Adrenal gland (tissue), 12 donors: Measurements from ENCODE around the gene BCL2L1. TPM values are rescaled to one million over a fixed set of nuclear protein-coding genes. Genes with fewer than 3 reads are reported as not detected.

Source experiments
- DNase-seq, 7 donors: peaks; one replicate each; pipeline ENCODE4 v3.0.0-alpha.2; 2019 to 2020
- H3K27ac ChIP-seq, 5 donors: fragments of 200-600 bp; sonication (generic) in 4 of 5; 1 replicate in 3 of 5; 2 replicates in 2 of 5; pipeline versions ENCODE4 v1.5.1 to v1.8.0; 2016 to 2020; ENCODE audit warnings: mild to moderate bottlenecking in 1 of 5
- H3K27me3 ChIP-seq: fragments of 200-600 bp; 2 replicates; pipeline ENCODE4 v1.8.0; 2021
- H3K36me3 ChIP-seq, 2 donors: fragments of 200-600 bp; replicated peaks in 1 of 2; 1 replicate in 1 of 2; 2 replicates in 1 of 2; pipeline versions ENCODE4 v1.5.1 to v1.8.0; 2018 to 2022
- H3K4me1 ChIP-seq, 2 donors: fragments of 200-600 bp; replicated peaks in 1 of 2; 1 replicate in 1 of 2; 2 replicates in 1 of 2; pipeline versions ENCODE4 v1.5.1 to v1.8.0; 2018 to 2021
- H3K4me3 ChIP-seq, 4 donors: fragments of 200-600 bp; sonication (generic) in 3 of 4; one replicate each; pipeline ENCODE4 v1.5.1; 2016 to 2018
- H3K9me3 ChIP-seq, 3 donors: fragments of 200-600 bp; sonication (generic) in 1 of 3; replicated peaks in 1 of 3; 1 replicate in 2 of 3; 2 replicates in 1 of 3; pipeline versions ENCODE4 v1.5.1 to v1.8.0; 2016 to 2021
- CTCF ChIP-seq, 6 experiments: fragments of 450-650 bp in 4 of 6; fragments of 200-600 bp in 2 of 6; sonication (generic) in 1 of 6; IDR thresholded peaks; 1 replicate in 5 of 6; 2 replicates in 1 of 6; pipeline versions ENCODE4 v1.5.1 to v1.8.0; 2016 to 2021; ENCODE audit warnings: antibody characterized with exemption in 6 of 6, mild to moderate bottlenecking in 2 of 6, moderate library complexity in 1 of 6
- POLR2A ChIP-seq, 2 donors: fragments of 450-650 bp; IDR thresholded peaks; one replicate each; pipeline ENCODE4 v1.6.1; 2017; ENCODE audit warnings: antibody characterized with exemption in 2 of 2, mild to moderate bottlenecking in 2 of 2, moderate library complexity in 1 of 2
- WGBS, 4 donors: extraction: QIAGEN DNeasy Blood & Tissue Kit in 2 of 4; methylation state at CpG; one replicate each; pipeline versions ENCODE4 v1.1.5 to v1.1.7; 2013 to 2017; 5-methylcytosine and 5-hydroxymethylcytosine counted together
- intact Hi-C, 2 donors: fragments of 100-400 bp; cut with DNase I; formaldehyde crosslinking; loops; one replicate each; pipeline versions ENCODE4 v1.14.1 to v1.15.0; 2022 to 2023
- polyA plus RNA-seq, 3 donors: library from polyadenylated mRNA; stranded (reverse); fragments of 200-250 nt in 2 of 3; fragments of 350-450 nt in 1 of 3; fragmentation: Illumina TruSeq in 1 of 3; extraction: RNeasy Lipid Tissue Mini Kit (QIAGEN cat#74804) in 1 of 3; gene quantifications; one replicate each; pipeline ENCODE4 v1.2.3, GENCODE V29; 2013 to 2014
- total RNA-seq, 9 donors: library from RNA; depleted of rRNA in 4 of 9; stranded (reverse); fragments of >200 nt in 4 of 9; fragments of 120-200 nt in 1 of 9; fragmentation: NEBNext Ultra II Directional in 1 of 9; extraction: Animal tissue kit (Norgen Biotek cat#: 25700) in 1 of 9; gene quantifications; one replicate each; pipeline versions ENCODE4 v1.1.0 to v1.2.4, GENCODE V29; 2013 to 2023
- donor health status: healthy with polysubstance abuse.
- donor health status: Bipolar disorder and iron deficiency.
- donor health status: DM: yes; HTN: yes; CAD: no.
- donor health status: DM: no; HTN: no; CAD: no.
- donor health status: DM: no; HTN: no; CAD: no.
- donor health status: DM: yes; HTN: yes; CAD: no.

The BCL2L1 gene
- total and polyA plus RNA-seq, 12 donors: 40.2 to 143 (median 64.4) TPM

GRCh38 chr20:31689141-31689540 lies 33.5 kb downstream of the BCL2L1 start:
- no peak overlapping the region for H3K4me3 ChIP-seq
- H3K4me1 ChIP-seq: peaks cover 9 to 17% of the 10 kb centered on the region in 2 donors
- 84 to 91% (median 88%) methylated on average over 5 of the region's 5 CpGs for WGBS, 4 donors
- TF ChIP-seq POLR2A (IDR thresholded peaks at IDR 0.05) (no peak), CTCF (IDR thresholded peaks at IDR 0.05) (no peak)
- no peak for DNase-seq
- no peaks in the 10 kb centered on the region for H3K27me3 ChIP-seq
- H3K9me3 ChIP-seq: no peaks in the 10 kb centered on the region
- H3K27ac ChIP-seq: no peak overlapping the region
- H3K36me3 ChIP-seq: peaks cover 0 to 15% of the 10 kb centered on the region in 2 donors
- intact Hi-C loops: no loop called here

- no peak overlapping the region for H3K27ac ChIP-seq
- no peak overlapping the region for H3K4me3 ChIP-seq
- 87 to 97% (median 97%) methylated on average over 3 of the region's 3 CpGs; no CpG with 5 or more reads in 1 of the 4 donors for WGBS, 4 donors
- peaks cover 0 to 15% of the 10 kb centered on the region in 2 donors for H3K36me3 ChIP-seq
- H3K4me1 ChIP-seq: peaks cover 9 to 19% of the 10 kb centered on the region in 2 donors
- DNase-seq: no peak
- no peaks in the 10 kb centered on the region for H3K27me3 ChIP-seq
- intact Hi-C loops: no loop called here
- H3K9me3 ChIP-seq: no peaks in the 10 kb centered on the region
- no peak for TF ChIP-seq POLR2A (IDR thresholded peaks at IDR 0.05)
- no peak for TF ChIP-seq CTCF (IDR thresholded peaks at IDR 0.05)
These were observed 34.9 kb downstream of the BCL2L1 start for GRCh38 chr20:31687777-31688176.

- no peak overlapping the region for H3K4me3 ChIP-seq
- TF ChIP-seq CTCF (IDR thresholded peaks at IDR 0.05): no peak
- no peak for TF ChIP-seq POLR2A (IDR thresholded peaks at IDR 0.05)
- H3K9me3 ChIP-seq: no peaks in the 10 kb centered on the region
- H3K4me1 ChIP-seq: peaks cover 11 to 32% of the 10 kb centered on the region in 2 donors
- intact Hi-C loops: no loop called here
- 76 to 89% (median 77%) methylated on average over 2 of the region's 2 CpGs for WGBS, 4 donors
- H3K27me3 ChIP-seq: no peaks in the 10 kb centered on the region
- peak overlapping the region in 1 of 5 donors; percentile 46 for H3K27ac ChIP-seq
- peaks cover 0 to 15% of the 10 kb centered on the region in 2 donors for H3K36me3 ChIP-seq
- no peak for DNase-seq
These were observed 36.6 kb downstream of the BCL2L1 start for GRCh38 chr20:31685853-31686643.

GRCh38 chr20:31684153-31685015 lies 38.3 kb downstream of the BCL2L1 start:
- WGBS, 4 donors: 80 to 87% (median 85%) methylated on average over 10 to 11 of the region's 11 CpGs
- intact Hi-C loops: no loop called here
- no peak for TF ChIP-seq POLR2A (IDR thresholded peaks at IDR 0.05)
- TF ChIP-seq CTCF (IDR thresholded peaks at IDR 0.05): no peak
- no peak for DNase-seq
- Histone ChIP-seq H3K4me3 (no peak overlapping the region), H3K36me3 (peaks cover 0 to 9% of the 10 kb centered on the region in 2 donors), H3K27me3 (no peaks in the 10 kb centered on the region), H3K27ac (peak overlapping the region in 1 of 5 donors; percentile 20), H3K4me1 (peaks cover 6 to 37% of the 10 kb centered on the region in 2 donors), H3K9me3 (no peaks in the 10 kb centered on the region)
